ENCODE data around the gene DIAPH2. TPM values are rescaled to one million over a fixed set of nuclear protein-coding genes. Genes with fewer than 3 reads are reported as not detected.
A peak's percentile ranks its signal among the peaks of the same experiment; 100 is the strongest.

The DIAPH2 gene
- total and polyA plus RNA-seq, 8 donors, result 1.9 to 10.0 (median 5.9) TPM

GRCh38 chrX:97369947-97370346 is 685.3 kb downstream of the DIAPH2 start:
- ATAC-seq (no peak), FAIRE-seq (no peak), DNase-seq (no peak)
- Histone ChIP-seq H3K27ac (no peak overlapping the region), H3K27me3 (peaks cover 0 to 11% (median 0%) of the 10 kb centered on the region in 4 donors), H3K4me1 (no peaks in the 10 kb centered on the region), H3K4me3 (no peak overlapping the region), H3K9me3 (no peaks in the 10 kb centered on the region), H3K36me3 (no peaks in the 10 kb centered on the region)
- intact Hi-C loops (cut with DNase I), result no loop called here
- 44 to 60% methylated on average over 1 of the region's 1 CpG for WGBS, 2 donors
- TF ChIP-seq CTCF (IDR thresholded peaks at IDR 0.05), result no peak

GRCh38 chrX:97372001-97372766 is 687.5 kb downstream of the DIAPH2 start:
- no peak for TF ChIP-seq CTCF (IDR thresholded peaks at IDR 0.05)
- Histone ChIP-seq H3K27ac (no peak overlapping the region), H3K9me3 (no peaks in the 10 kb centered on the region), H3K4me3 (no peak overlapping the region), H3K27me3 (peaks cover 0 to 7% (median 0%) of the 10 kb centered on the region in 4 donors), H3K4me1 (no peaks in the 10 kb centered on the region), H3K36me3 (no peaks in the 10 kb centered on the region)
- WGBS, 2 donors, result 69 to 77% methylated on average over 6 of the region's 6 CpGs
- DNase-seq (no peak), ATAC-seq (no peak), FAIRE-seq (no peak)
- intact Hi-C loops (cut with DNase I), result no loop called here

- WGBS, 2 donors, result 71 to 85% methylated on average over 2 of the region's 2 CpGs
- FAIRE-seq (peak; percentile 75), ATAC-seq (no peak), DNase-seq (no peak)
- Histone ChIP-seq H3K4me1 (no peaks in the 10 kb centered on the region), H3K27me3 (peaks cover 0 to 8% (median 0%) of the 10 kb centered on the region in 4 donors), H3K9me3 (no peaks in the 10 kb centered on the region), H3K36me3 (no peaks in the 10 kb centered on the region), H3K27ac (no peak overlapping the region), H3K4me3 (no peak overlapping the region)
- TF ChIP-seq CTCF (IDR thresholded peaks at IDR 0.05), result no peak
- intact Hi-C loops (cut with DNase I), result no loop called here
Observed at GRCh38 chrX:97374266-97374665, 689.6 kb downstream of the DIAPH2 start.

GRCh38 chrX:97380200-97380599 is 695.6 kb downstream of the DIAPH2 start:
- Histone ChIP-seq H3K36me3 (no peaks in the 10 kb centered on the region), H3K4me3 (no peak overlapping the region), H3K27ac (no peak overlapping the region), H3K9me3 (no peaks in the 10 kb centered on the region), H3K4me1 (no peaks in the 10 kb centered on the region), H3K27me3 (peaks cover 0 to 4% (median 0%) of the 10 kb centered on the region in 4 donors)
- FAIRE-seq, result peak; percentile 66
- no peak for ATAC-seq
- intact Hi-C loops (cut with DNase I), result no loop called here
- no peak for TF ChIP-seq CTCF (IDR thresholded peaks at IDR 0.05)
- DNase-seq, result no peak

- no peaks in the 10 kb centered on the region for H3K36me3 ChIP-seq
- no peak for ATAC-seq
- FAIRE-seq, result no peak
- H3K4me1 ChIP-seq, result no peaks in the 10 kb centered on the region
- no peak overlapping the region for H3K27ac ChIP-seq
- no peak overlapping the region for H3K4me3 ChIP-seq
- no peak for TF ChIP-seq CTCF (IDR thresholded peaks at IDR 0.05)
- 88 to 99% methylated on average over 3 of the region's 3 CpGs for WGBS, 2 donors
- no peak for DNase-seq
- H3K27me3 ChIP-seq, result no peaks in the 10 kb centered on the region
- intact Hi-C loops (cut with DNase I), result no loop called here
- no peaks in the 10 kb centered on the region for H3K9me3 ChIP-seq
Observed at GRCh38 chrX:97384685-97385084, 700.0 kb downstream of the DIAPH2 start.

All from pancreas (tissue), 10 donors.